NCI-H748 (cell line): ENCODE measurements around the gene PIWIL4.
"Not testable (repeated sequence)": the region's sequence is repeated elsewhere in the genome, so short reads cannot be mapped to it uniquely, and the experiment has no call there.

Experiments
- DNase-seq: peaks from one replicate; lab custom pipeline; 2025; ENCODE audit not compliant: unreplicated experiment; lab: John Stamatoyannopoulos, UW

PIWIL4 gene

GRCh38 chr11:94546886-94547285 lies 20.3 kb upstream of the PIWIL4 start:
- peak; percentile 5 for DNase-seq

GRCh38 chr11:94549146-94549545 lies 18.0 kb upstream of the PIWIL4 start:
- DNase-seq = no peak

GRCh38 chr11:94550513-94550912 lies 16.7 kb upstream of the PIWIL4 start:
- no peak for DNase-seq

GRCh38 chr11:94553938-94554337 lies 13.2 kb upstream of the PIWIL4 start:
- no peak for DNase-seq

GRCh38 chr11:94555752-94556329 lies 11.3 kb upstream of the PIWIL4 start:
- DNase-seq = not testable (repeated sequence)

- DNase-seq = no peak
Measured at GRCh38 chr11:94557421-94557820, 9.7 kb upstream of the PIWIL4 start.

GRCh38 chr11:94557992-94558391 lies 9.2 kb upstream of the PIWIL4 start:
- no peak for DNase-seq

GRCh38 chr11:94558468-94558867 lies 8.7 kb upstream of the PIWIL4 start:
- DNase-seq = no peak

- no peak for DNase-seq
Measured at GRCh38 chr11:94558932-94559331, 8.2 kb upstream of the PIWIL4 start.

- DNase-seq = no peak
Measured at GRCh38 chr11:94559361-94559760, 7.8 kb upstream of the PIWIL4 start.

- no peak for DNase-seq
Measured at GRCh38 chr11:94560834-94561233, 6.3 kb upstream of the PIWIL4 start.

GRCh38 chr11:94563176-94563847 lies 3.9 kb upstream of the PIWIL4 start:
- peak; percentile 15 for DNase-seq

GRCh38 chr11:94563848-94564467 lies 3.2 kb upstream of the PIWIL4 start:
- DNase-seq = no peak

- no peak for DNase-seq
Measured at GRCh38 chr11:94568200-94568599, 1.0 kb downstream of the PIWIL4 start.

GRCh38 chr11:94568717-94569116 lies 1.5 kb downstream of the PIWIL4 start:
- DNase-seq = no peak

- not testable (repeated sequence) for DNase-seq
Measured at GRCh38 chr11:94572975-94573374, 5.8 kb downstream of the PIWIL4 start.

- no peak for DNase-seq
Measured at GRCh38 chr11:94574193-94574961, 7.2 kb downstream of the PIWIL4 start.

- no peak for DNase-seq
Measured at GRCh38 chr11:94576306-94576705, 9.1 kb downstream of the PIWIL4 start.

GRCh38 chr11:94577841-94578240 lies 10.7 kb downstream of the PIWIL4 start:
- no peak for DNase-seq

GRCh38 chr11:94581926-94582325 lies 14.8 kb downstream of the PIWIL4 start:
- DNase-seq = no peak

- peak; percentile 16 for DNase-seq
Measured at GRCh38 chr11:94583213-94583865, 16.2 kb downstream of the PIWIL4 start.
